Fibroblast of skin of left quadriceps (primary cell): ENCODE measurements around the gene C6orf52.
"Not testable (repeated sequence)": the region's sequence is repeated elsewhere in the genome, so short reads cannot be mapped to it uniquely, and the experiment has no call there.

Experiments used
- DNase-seq, 2 experiments: peaks; one replicate each; pipeline ENCODE4 v3.0.0-alpha.2; 2013; ENCODE audit warnings: low read depth in 2 of 2

C6orf52 gene

DNA sequence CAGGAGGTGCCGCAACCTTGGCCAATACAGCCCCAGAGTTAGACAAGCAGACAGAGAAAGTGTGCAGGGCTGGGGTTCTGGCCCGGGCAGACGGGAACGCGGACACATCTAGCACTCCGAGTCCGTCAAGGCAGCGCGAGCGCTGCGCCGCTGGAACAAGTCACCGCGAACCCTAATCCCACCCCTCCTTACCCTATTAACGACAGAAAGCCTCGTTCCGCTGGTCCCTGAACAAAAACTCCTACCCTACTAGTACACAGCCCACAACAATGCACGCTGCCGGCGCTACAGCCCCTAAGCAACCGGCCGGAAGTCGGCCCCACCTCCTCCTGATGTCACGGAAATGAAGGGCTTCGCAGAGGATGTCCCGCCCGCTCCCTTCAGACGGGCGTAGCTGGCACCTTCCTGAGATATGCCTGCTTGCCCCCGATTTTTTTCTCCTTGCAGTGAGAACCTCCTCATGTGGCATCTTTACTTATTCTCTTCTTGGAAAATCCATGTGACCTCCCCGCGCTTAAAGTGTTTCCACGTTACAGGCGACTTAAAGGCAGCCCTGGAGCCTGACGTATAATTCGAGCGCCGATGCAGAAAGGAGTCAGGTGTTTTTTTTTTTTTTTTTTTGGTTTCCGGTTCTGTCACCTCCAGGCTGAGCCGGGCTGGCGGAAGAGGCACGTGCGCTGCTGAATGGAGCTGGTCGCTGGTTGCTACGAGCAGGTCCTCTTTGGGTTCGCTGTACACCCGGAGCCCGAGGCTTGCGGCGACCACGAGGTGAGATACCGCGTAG lies at the start of gene C6orf52, which contains the start of gene PAK1IP1:
Gene C6orf52, minus strand, starts transcription at position 315 of the 784 bp plus-strand sequence. CDS start 7,066 bp downstream, outside the sequence.
Gene PAK1IP1, plus strand, starts transcription at position 671 of the 784 bp plus-strand sequence. Its CDS starts 14 bp downstream, at position 685.
- peak; percentile 85 to 87 for DNase-seq

- no peak for DNase-seq
Measured at GRCh38 chr6:10743515-10743914, 49.1 kb upstream of the C6orf52 start.

GRCh38 chr6:10742251-10742650 lies 47.8 kb upstream of the C6orf52 start:
- DNase-seq: no peak

DNA sequence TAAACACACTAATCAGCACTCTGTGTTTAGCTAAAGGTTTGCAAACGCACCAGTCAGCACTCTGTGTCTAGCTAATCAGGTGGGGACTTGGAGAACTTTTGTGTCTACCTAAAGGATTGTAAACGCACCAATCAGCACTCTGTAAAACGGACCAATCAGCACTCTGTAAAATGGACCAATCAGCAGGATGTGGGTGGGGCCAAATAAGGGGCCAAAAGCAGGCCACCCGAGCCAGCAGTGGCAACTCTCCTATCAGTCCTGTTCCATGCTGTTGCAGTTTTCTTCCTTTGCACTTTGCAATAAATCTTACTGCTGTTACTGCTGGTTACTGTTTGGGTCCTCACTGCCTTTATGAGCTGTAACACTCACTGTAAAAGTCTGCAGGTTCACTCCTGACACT lies 47.2 kb upstream of the C6orf52 start:
- not testable (repeated sequence) for DNase-seq

- DNase-seq: no peak
Measured at GRCh38 chr6:10740061-10740460, 45.6 kb upstream of the C6orf52 start.

DNA sequence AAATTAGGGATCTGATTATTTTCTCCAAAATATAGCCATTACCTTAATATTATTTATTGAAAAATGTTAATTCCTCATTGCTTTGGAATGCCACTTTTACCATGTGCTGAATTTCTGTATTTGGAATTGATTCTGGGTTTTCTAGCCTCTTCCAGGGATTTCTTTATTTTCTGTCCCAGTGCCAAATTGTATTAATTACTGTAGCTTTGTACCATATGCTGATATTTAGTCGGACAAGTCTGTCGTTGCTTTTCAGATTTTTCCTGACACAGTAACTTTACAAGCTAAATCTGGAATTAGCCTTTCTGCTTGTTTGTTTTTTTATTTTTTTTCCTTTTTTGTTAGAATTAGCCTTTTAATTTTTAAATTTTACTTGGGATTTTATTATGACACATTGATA lies 42.3 kb upstream of the C6orf52 start:
- no peak for DNase-seq

GRCh38 chr6:10733863-10734262 lies 39.4 kb upstream of the C6orf52 start:
- no peak for DNase-seq

GRCh38 chr6:10733151-10733715 lies 38.8 kb upstream of the C6orf52 start:
- DNase-seq: no peak

- no peak for DNase-seq
Measured at GRCh38 chr6:10730254-10730653, 35.8 kb upstream of the C6orf52 start.

GRCh38 chr6:10725716-10726115 lies 31.3 kb upstream of the C6orf52 start:
- no peak for DNase-seq

DNA sequence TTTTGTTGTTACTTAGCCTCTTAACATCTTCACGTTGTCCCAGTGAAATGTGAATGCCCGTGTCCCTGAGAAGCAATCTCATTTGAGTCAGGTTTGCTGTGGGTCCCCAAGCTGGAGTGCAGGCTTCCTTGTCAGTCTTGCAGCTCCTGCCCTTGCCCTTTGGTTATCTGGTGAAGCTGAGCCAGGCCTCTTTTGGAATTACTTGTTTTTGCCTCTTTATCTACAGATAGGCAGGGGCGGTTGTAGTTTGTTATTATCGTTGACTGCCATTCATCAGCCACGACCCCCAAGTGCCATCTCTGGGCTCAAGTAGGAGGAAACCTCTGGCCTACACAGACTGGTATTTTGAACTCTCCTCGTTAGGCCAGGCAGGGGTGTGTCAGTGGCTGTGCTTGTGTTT lies 30.6 kb upstream of the C6orf52 start:
- no peak for DNase-seq

GRCh38 chr6:10723567-10723881 lies 29.1 kb upstream of the C6orf52 start:
- DNase-seq: no peak

DNA sequence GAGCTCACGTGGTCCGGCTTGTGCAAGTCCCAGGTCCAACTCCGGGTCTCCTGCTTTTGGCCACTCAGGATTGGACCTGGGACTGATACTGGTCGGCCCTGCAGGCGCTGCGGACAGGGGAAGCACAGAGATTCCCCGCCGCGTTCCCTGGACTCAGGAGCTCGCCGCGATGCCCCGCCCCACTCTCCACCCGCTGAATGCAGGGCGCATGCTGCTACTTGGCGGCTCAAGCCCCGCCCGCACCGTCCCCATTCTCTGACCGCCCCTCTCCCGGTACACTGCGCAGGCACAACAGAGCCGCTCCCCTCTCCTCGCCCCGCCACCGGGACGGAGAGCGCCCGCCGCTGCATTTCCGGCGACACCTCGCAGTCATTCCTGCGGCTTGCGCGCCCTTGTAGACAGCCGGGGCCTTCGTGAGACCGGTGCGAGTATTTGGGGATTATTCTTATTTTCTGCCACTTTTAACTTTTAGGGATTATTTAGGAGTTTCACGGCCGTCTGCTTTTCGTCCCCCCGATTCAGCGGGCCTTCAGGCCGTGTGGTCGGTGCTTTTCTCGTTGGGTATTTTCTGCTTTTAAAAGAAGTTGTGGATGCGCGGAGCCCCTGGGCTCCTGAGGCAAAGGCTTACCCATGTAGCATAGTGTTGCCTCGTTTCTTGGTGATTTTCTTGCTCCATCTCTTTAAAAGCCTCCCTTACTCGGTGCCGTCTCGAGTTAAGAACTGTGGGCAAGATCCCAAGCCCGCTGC lies 28.6 kb upstream of the C6orf52 start, which contains the start of gene TMEM14C:
Gene TMEM14C, plus strand, starts transcription at position 251 of the 747 bp plus-strand sequence. CDS start 1,544 bp downstream, outside the sequence.
- DNase-seq: peak; percentile 90 to 92

GRCh38 chr6:10722570-10722819 lies 28.1 kb upstream of the C6orf52 start:
- no peak for DNase-seq

DNA sequence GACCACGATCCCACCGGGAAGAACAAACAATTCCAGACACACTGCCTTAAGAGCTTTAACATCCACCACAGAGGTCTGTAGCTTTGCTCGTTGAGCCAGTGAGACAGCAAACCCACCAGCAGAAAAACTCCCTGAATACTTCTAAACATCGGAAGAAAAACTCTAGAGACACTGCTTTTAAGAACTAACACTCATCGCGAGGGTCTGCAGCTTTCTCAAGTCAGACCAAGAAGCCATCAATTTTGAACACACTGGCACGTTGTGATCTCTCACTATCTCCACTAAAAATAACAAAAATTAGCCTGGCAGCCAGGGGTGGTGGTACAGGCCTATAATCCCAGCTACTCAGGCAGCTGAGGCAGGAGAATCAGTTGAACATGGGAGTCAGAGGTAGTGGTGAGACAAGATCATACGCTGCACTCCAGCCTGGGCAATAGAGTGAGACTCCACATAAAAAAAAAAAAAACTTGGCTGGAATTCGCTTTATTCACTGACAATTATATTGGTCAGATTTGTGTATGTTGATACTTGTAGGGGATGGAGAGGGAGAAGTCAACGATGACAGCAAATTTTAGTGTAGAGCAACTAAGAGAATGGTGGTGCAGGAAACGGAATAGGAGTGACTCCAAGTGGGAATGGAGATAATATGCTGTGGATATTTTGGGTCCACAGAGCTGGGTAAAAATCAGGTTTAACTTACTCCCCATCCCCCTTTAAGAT lies 27.6 kb upstream of the C6orf52 start:
- no peak for DNase-seq

GRCh38 chr6:10720960-10721849 lies 26.8 kb upstream of the C6orf52 start:
- not testable (repeated sequence) for DNase-seq

- no peak for DNase-seq
Measured at GRCh38 chr6:10720265-10720959, 26.0 kb upstream of the C6orf52 start.

GRCh38 chr6:10719964-10720264 lies 25.5 kb upstream of the C6orf52 start:
- DNase-seq: no peak

DNA sequence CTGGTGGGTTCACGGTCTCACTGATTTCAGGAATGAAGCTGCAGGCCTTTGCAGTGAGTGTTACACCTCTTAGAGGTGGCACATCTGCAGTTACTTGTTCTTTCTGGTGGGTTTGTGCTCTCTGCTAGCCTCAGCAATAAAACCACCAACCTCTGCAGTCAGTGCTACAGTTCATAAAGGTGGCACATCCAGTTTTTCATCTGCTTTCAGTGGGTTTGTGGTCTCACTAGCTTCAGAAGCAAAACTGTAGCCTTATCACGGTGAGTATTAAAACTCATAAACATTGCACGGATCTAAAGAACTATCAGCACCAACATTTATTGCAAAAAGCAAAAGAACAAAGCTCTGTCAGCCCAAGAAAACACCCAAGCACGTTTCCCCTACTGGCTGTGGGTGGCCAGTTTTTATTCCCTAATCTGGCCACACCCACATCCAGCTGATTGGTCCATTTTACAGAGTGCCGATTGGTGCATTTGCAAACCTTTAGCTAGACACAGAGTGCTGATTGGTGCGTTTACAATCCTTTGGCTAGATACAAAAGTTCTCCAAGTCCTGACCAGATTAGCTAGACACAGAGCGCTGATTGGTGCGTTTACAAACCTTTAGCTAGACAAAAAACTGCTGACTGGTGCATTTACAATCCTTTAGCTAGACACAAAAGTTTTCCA lies 25.0 kb upstream of the C6orf52 start:
- DNase-seq: no peak

DNA sequence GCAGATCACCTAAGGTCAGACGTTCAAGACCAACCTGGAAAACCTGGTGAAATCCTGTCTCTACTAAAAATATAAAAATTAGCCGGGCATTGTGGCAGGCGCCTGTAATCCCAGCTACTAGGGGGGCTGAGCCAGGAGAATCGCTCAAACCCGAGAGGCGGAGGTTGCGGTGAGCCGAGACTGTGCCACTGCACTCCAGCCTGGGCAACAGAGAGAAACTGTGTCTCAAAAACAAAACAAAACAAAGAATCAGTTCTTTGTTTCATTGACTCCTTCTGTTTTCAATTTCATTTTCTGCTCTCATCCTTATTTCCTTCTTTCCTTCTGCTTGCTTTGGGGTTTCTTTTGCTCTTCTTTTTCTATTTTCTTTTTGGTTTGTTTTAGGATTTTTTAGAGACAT lies 19.5 kb upstream of the C6orf52 start:
- no peak for DNase-seq
